HCT116 (cell line): Measurements from ENCODE around the gene SRPX. TPM values are rescaled to one million over a fixed set of nuclear protein-coding genes. Genes with fewer than 3 reads are reported as not detected.

Experiments used
- ATAC-seq: fragments of 200-7000 bp; cut with Tn5 transposase; 2 replicates; pipeline ENCODE4 v1.9.1; 2020; ENCODE audit warnings: mild to moderate bottlenecking, moderate library complexity
- BruUV-seq: library from RNA; stranded (reverse); fragments of 400-500 nt; replicated peaks from 2 replicates; lab custom pipeline; 2021; lab: Mats Ljungman, UMichigan
- CTCF ChIA-PET: fragments of 300-600 bp; sonication (Branson Sonifier 250); formaldehyde crosslinking; loops from one replicate; lab custom pipeline; 2021; ENCODE audit warnings: antibody characterized with exemption; lab: Charles Lee
- POLR2A ChIA-PET: fragments of 300-600, 350-600 bp; sonication (Branson Sonifier 250); formaldehyde crosslinking; loops from one replicate; lab custom pipeline; 2021; ENCODE audit warnings: antibody characterized with exemption; lab: Charles Lee
- RAD21 ChIA-PET, 2 experiments: fragments of 300-600 bp; sonication (Branson Sonifier 250); formaldehyde crosslinking; loops; one replicate each; lab custom pipeline; 2023; ENCODE audit warnings: low total read pairs in 2 of 2; ENCODE audit not compliant: uncharacterized antibody in 2 of 2, unreplicated experiment in 2 of 2, low non-redundant PET in 1 of 2; lab: Charles Lee
- DNase-seq: peaks from one replicate; pipeline ENCODE4 v3.0.0-alpha.2; 2010; ENCODE audit warnings: low read depth, low spot score
- H2AFZ ChIP-seq: fragments of 200-600 bp; shearing (Covaris generic), sonication (generic); 2 replicates; pipeline ENCODE4 v1.6.1; 2017; ENCODE audit warnings: low read depth, mixed run types, mixed read lengths, antibody characterized with exemption, low read length; ENCODE audit not compliant: poor library complexity, severe bottlenecking
- H3K27ac ChIP-seq: 2 replicates; pipeline ENCODE4 v1.5.1; 2012; ENCODE audit warnings: low read depth, low read length
- H3K27me3 ChIP-seq: fragments of 200-600 bp; sonication (generic); 2 replicates; pipeline ENCODE4 v1.6.1; 2016; ENCODE audit warnings: mixed run types, low read length, mixed read lengths; ENCODE audit not compliant: insufficient read depth
- H3K36me3 ChIP-seq, 2 experiments: fragments of 200-500 bp in 1 of 2; fragments of 200-600 bp in 1 of 2; sonication (Bioruptor generic) in 1 of 2; sonication (generic) in 1 of 2; 2 replicates each; pipeline versions ENCODE4 v1.5.1 to v1.6.1; 2014 to 2016; ENCODE audit warnings: low read length in 2 of 2, inconsistent platforms in 1 of 2, mixed read lengths in 1 of 2, mixed run types in 1 of 2; ENCODE audit not compliant: insufficient read depth in 2 of 2, control insufficient read depth in 1 of 2
- H3K4me1 ChIP-seq, 2 experiments: fragments of 200-600 bp in 1 of 2; sonication (generic) in 1 of 2; 2 replicates each; pipeline versions ENCODE4 v1.5.1 to v1.6.1; 2012 to 2017; ENCODE audit warnings: low read length in 2 of 2, inconsistent platforms in 1 of 2, mild to moderate bottlenecking in 1 of 2, mixed read lengths in 1 of 2, mixed run types in 1 of 2, moderate library complexity in 1 of 2; ENCODE audit not compliant: insufficient read depth in 2 of 2, control insufficient read depth in 1 of 2
- H3K4me2 ChIP-seq: fragments of 200-600 bp; sonication (generic); 2 replicates; pipeline ENCODE4 v1.6.1; 2017; ENCODE audit warnings: mixed run types, low read length, mixed read lengths
- H3K4me3 ChIP-seq, 2 experiments: fragments of 200-600 bp in 1 of 2; sonication (generic) in 1 of 2; replicated peaks in 1 of 2; 2 replicates each; pipeline ENCODE4 v1.5.1; 2011 to 2016; ENCODE audit warnings: low read length in 2 of 2, control low read depth in 1 of 2, low read depth in 1 of 2, mild to moderate bottlenecking in 1 of 2, mixed read lengths in 1 of 2, mixed run types in 1 of 2
- H3K79me2 ChIP-seq: fragments of 200-600 bp; sonication (generic); 2 replicates; pipeline ENCODE4 v1.6.1; 2017; ENCODE audit warnings: mild to moderate bottlenecking, mixed run types, low read length, moderate library complexity, mixed read lengths; ENCODE audit not compliant: insufficient read depth
- H3K9ac ChIP-seq: fragments of 200-600 bp; sonication (generic); 2 replicates; pipeline ENCODE4 v1.6.1; 2016; ENCODE audit warnings: low read length, mixed read lengths
- H3K9me2 ChIP-seq: fragments of 200-600 bp; sonication (generic), shearing (Covaris generic); 2 replicates; pipeline ENCODE4 v1.6.1; 2017; ENCODE audit warnings: mixed run types, mild to moderate bottlenecking, moderate library complexity; ENCODE audit not compliant: insufficient read depth
- H3K9me3 ChIP-seq, 2 experiments: fragments of 200-500 bp in 1 of 2; fragments of 200-600 bp in 1 of 2; sonication (Bioruptor generic) in 1 of 2; sonication (generic) in 1 of 2; 2 replicates each; pipeline ENCODE4 v1.6.1; 2014 to 2017; ENCODE audit warnings: low read length in 2 of 2, mixed read lengths in 2 of 2, inconsistent platforms in 1 of 2, low read depth in 1 of 2, mild to moderate bottlenecking in 1 of 2, mixed run types in 1 of 2, moderate library complexity in 1 of 2; ENCODE audit not compliant: control insufficient read depth in 1 of 2, insufficient read depth in 1 of 2
- H4K20me1 ChIP-seq: fragments of 200-600 bp; sonication (generic), shearing (Covaris generic); 2 replicates; pipeline ENCODE4 v1.6.1; 2017; ENCODE audit warnings: mixed run types, mild to moderate bottlenecking, moderate library complexity; ENCODE audit not compliant: insufficient read depth
- ELF1 ChIP-seq: IDR thresholded peaks from 2 replicates; pipeline ENCODE4 v1.6.1; 2012; ENCODE audit warnings: low read depth, borderline replicate concordance
- EZH2 ChIP-seq: fragments of 200-600 bp; sonication (generic); IDR thresholded peaks from 2 replicates; pipeline ENCODE4 v1.6.1; 2017; ENCODE audit warnings: antibody characterized with exemption, mixed run types
- EZH2phosphoT487 ChIP-seq: fragments of 200-600 bp; IDR thresholded peaks from 2 replicates; pipeline ENCODE4 v1.6.1; 2018; ENCODE audit warnings: antibody characterized with exemption, borderline replicate concordance
- MAX ChIP-seq: IDR thresholded peaks from 2 replicates; pipeline ENCODE4 v1.6.1; 2012
- POLR2AphosphoS5 ChIP-seq: IDR thresholded peaks from 2 replicates; pipeline ENCODE4 v1.6.1; 2011; ENCODE audit warnings: mild to moderate bottlenecking, low read depth, low read length, moderate library complexity
- SIN3A ChIP-seq: IDR thresholded peaks from 2 replicates; pipeline ENCODE4 v1.6.1; 2012; ENCODE audit warnings: low read depth
- SP1 ChIP-seq: IDR thresholded peaks from 2 replicates; pipeline ENCODE4 v1.6.1; 2012; ENCODE audit warnings: low read depth
- YY1 ChIP-seq: IDR thresholded peaks from 2 replicates; pipeline ENCODE4 v1.6.1; 2011; ENCODE audit warnings: low read length, low read depth, moderate library complexity, mild to moderate bottlenecking; ENCODE audit not compliant: insufficient replicate concordance; ENCODE audit errors: extremely low read depth
- ZBTB33 ChIP-seq: IDR thresholded peaks from 2 replicates; pipeline ENCODE4 v1.6.1; 2011; ENCODE audit warnings: mild to moderate bottlenecking, low read length, moderate library complexity; ENCODE audit not compliant: insufficient replicate concordance; ENCODE audit errors: extremely low read depth
- ZFX ChIP-seq: fragments of 450-650 bp; IDR thresholded peaks from 2 replicates; pipeline ENCODE4 v1.6.1; 2017
- intact Hi-C: fragments of 100-400 bp; cut with micrococcal nuclease; formaldehyde crosslinking; loops from 2 replicates; pipeline ENCODE4 v1.10.0; 2022
- total RNA-seq: library from RNA; stranded (reverse); gene quantifications from one replicate; pipeline ENCODE4 v1.2.1, GENCODE V29; 2021; ENCODE audit not compliant: unreplicated experiment

Gene SRPX
- total RNA-seq, 1 experiment from 2014 or later, result 18.2 TPM

GRCh38 chrX:38232079-38232686 is 11.5 kb upstream of the SRPX start:
- Histone ChIP-seq H3K4me1 (peaks cover 0 to 8% of the 10 kb centered on the region in 2 experiments; a peak in 3 of 4 replicates), H3K4me3 (no peak overlapping the region), H4K20me1 (no peaks in the 10 kb centered on the region), H3K79me2 (no peaks in the 10 kb centered on the region), H3K27ac (no peak overlapping the region), H2AFZ (no peak overlapping the region), H3K27me3 (no peaks in the 10 kb centered on the region)
- CTCF ChIA-PET, result no interaction called here
- BruUV-seq, result no TSS peak
- intact Hi-C loops, result no loop called here
- no peak for DNase-seq
- TF ChIP-seq EZH2phosphoT487 (no peak), MAX (no peak), ZBTB33 (no peak), POLR2AphosphoS5 (no peak), EZH2 (no peak), ZFX (no peak), YY1 (no peak)
- TF ChIP-seq, all 23 proteins: peak for 0
- POLR2A ChIA-PET, result no interaction called here
- ATAC-seq, result no peak
- no peaks in the 10 kb centered on the region for H3K9me2 ChIP-seq
- no peak overlapping the region for H3K4me2 ChIP-seq
- no peaks in the 10 kb centered on the region for H3K9me3 ChIP-seq
- no peaks in the 10 kb centered on the region for H3K36me3 ChIP-seq
- H3K9ac ChIP-seq, result no peak overlapping the region
- RAD21 ChIA-PET, result no interaction called here

GRCh38 chrX:38225093-38225492 is 4.4 kb upstream of the SRPX start:
- no peak overlapping the region for H3K4me3 ChIP-seq
- DNase-seq, result no peak
- peaks cover 0 to 5% of the 10 kb centered on the region in 2 experiments; a peak in 1 of 4 replicates for H3K4me1 ChIP-seq
- H3K9me2 ChIP-seq, result no peaks in the 10 kb centered on the region
- POLR2A ChIA-PET, result no interaction called here
- no peak overlapping the region for H2AFZ ChIP-seq
- intact Hi-C loops, result no loop called here
- no peak overlapping the region for H3K4me2 ChIP-seq
- no peaks in the 10 kb centered on the region for H3K9me3 ChIP-seq
- no peak for TF ChIP-seq EZH2phosphoT487
- TF ChIP-seq SIN3A, result no peak
- TF ChIP-seq SP1, result no peak
- no peak for TF ChIP-seq ELF1
- TF ChIP-seq, all 23 proteins: peak for 0
- H3K9ac ChIP-seq, result no peak overlapping the region
- H3K27ac ChIP-seq, result no peak overlapping the region
- ATAC-seq, result no peak
- H4K20me1 ChIP-seq, result no peaks in the 10 kb centered on the region
- no peaks in the 10 kb centered on the region for H3K27me3 ChIP-seq
- CTCF ChIA-PET, result no interaction called here
- BruUV-seq, result no TSS peak
- H3K79me2 ChIP-seq, result no peaks in the 10 kb centered on the region
- RAD21 ChIA-PET, result no interaction called here
- no peaks in the 10 kb centered on the region for H3K36me3 ChIP-seq
